RWPE2 (cell line): ENCODE results near the gene OR8K1.

ENCODE experiments used
- ATAC-seq: fragments of 200-7000 bp; cut with Tn5 transposase; 3 replicates; pipeline ENCODE4 v1.9.1; 2021; ENCODE audit warnings: low read depth
- DNase-seq: peaks from one replicate; pipeline ENCODE4 v3.0.0-alpha.2; 2020; ENCODE audit warnings: low spot score
- H3K27ac ChIP-seq: fragments of 450-650 bp; 2 replicates; pipeline ENCODE4 v1.5.1; 2017; ENCODE audit warnings: mild to moderate bottlenecking; ENCODE audit not compliant: poor library complexity, severe bottlenecking
- H3K27me3 ChIP-seq: fragments of 250-450 bp; sonication (Bioruptor Pico); 2 replicates; pipeline ENCODE4 v1.5.1; 2021; ENCODE audit warnings: mild to moderate bottlenecking, moderate library complexity; ENCODE audit not compliant: insufficient read depth, poor library complexity, severe bottlenecking
- H3K36me3 ChIP-seq: fragments of 250-450 bp; sonication (Bioruptor Pico); 2 replicates; pipeline ENCODE4 v1.5.1; 2020; ENCODE audit warnings: low read depth, mild to moderate bottlenecking, moderate library complexity
- H3K4me1 ChIP-seq: fragments of 250-450 bp; sonication (Bioruptor Pico); 2 replicates; pipeline ENCODE4 v1.5.1; 2021; ENCODE audit warnings: mild to moderate bottlenecking, moderate library complexity; ENCODE audit not compliant: insufficient read depth, poor library complexity, severe bottlenecking
- H3K4me3 ChIP-seq: fragments of 250-450 bp; sonication (Bioruptor Pico); 2 replicates; pipeline ENCODE4 v1.5.1; 2021; ENCODE audit warnings: mild to moderate bottlenecking, moderate library complexity; ENCODE audit not compliant: severe bottlenecking
- H3K9me3 ChIP-seq: fragments of 250-450 bp; sonication (Bioruptor Pico); 2 replicates; pipeline ENCODE4 v1.5.1; 2021; ENCODE audit warnings: mild to moderate bottlenecking, moderate library complexity; ENCODE audit not compliant: severe bottlenecking
- CTCF ChIP-seq: fragments of 450-650 bp; IDR thresholded peaks from one replicate; pipeline ENCODE4 v1.5.1; 2017; ENCODE audit warnings: mild to moderate bottlenecking, moderate library complexity; ENCODE audit not compliant: poor library complexity, severe bottlenecking

The OR8K1 gene

GRCh38 chr11:56394381-56394780 lies 48.5 kb downstream of the OR8K1 start:
- no peak overlapping the region for H3K4me3 ChIP-seq
- no peak for DNase-seq
- ATAC-seq, result no peak
- no peak overlapping the region for H3K27ac ChIP-seq
- no peaks in the 10 kb centered on the region for H3K4me1 ChIP-seq
- H3K27me3 ChIP-seq, result no peaks in the 10 kb centered on the region
- TF ChIP-seq CTCF, result no peak
- H3K9me3 ChIP-seq, result no peaks in the 10 kb centered on the region
- H3K36me3 ChIP-seq, result no peaks in the 10 kb centered on the region

- no peak overlapping the region for H3K27ac ChIP-seq
- TF ChIP-seq CTCF, result no peak
- no peaks in the 10 kb centered on the region for H3K36me3 ChIP-seq
- ATAC-seq (no peak), DNase-seq (no peak)
- no peaks in the 10 kb centered on the region for H3K27me3 ChIP-seq
- H3K9me3 ChIP-seq, result no peaks in the 10 kb centered on the region
- no peaks in the 10 kb centered on the region for H3K4me1 ChIP-seq
- no peak overlapping the region for H3K4me3 ChIP-seq
Observed at GRCh38 chr11:56396047-56396446, 50.2 kb downstream of the OR8K1 start.
